ENCODE measurements around the gene GTPBP3. TPM values are rescaled to one million over a fixed set of nuclear protein-coding genes. Genes with fewer than 3 reads are reported as not detected.
A peak's percentile ranks its signal among the peaks of the same experiment; 100 is the strongest.

GTPBP3 gene
- total and polyA plus RNA-seq, 2 of the 13 experiments (the other 11 are each of a cell fraction or from before 2014, with no cell fraction given), result 17.5 to 30.0 TPM

GRCh38 chr19:17340871-17341357, 3.6 kb downstream of the GTPBP3 start (continued):
- TF ChIP-seq THAP9 (CRISPR knock-in tag; IDR thresholded peaks at IDR 0.05; ENCODE audit: borderline replicate concordance), result peak; percentile 45; the same call in 1 of the 2 replicates
- TF ChIP-seq AFF4 (CRISPR knock-in tag; IDR thresholded peaks at IDR 0.05), result no peak
- TF ChIP-seq CEBPG (CRISPR knock-in tag; IDR thresholded peaks at IDR 0.05), result peak; percentile 91
- no peak for TF ChIP-seq ZFP62 (CRISPR knock-in tag; IDR thresholded peaks at IDR 0.05)
- TF ChIP-seq ZNF329 (CRISPR knock-in tag; IDR thresholded peaks at IDR 0.05; ENCODE audit: low read depth), result no peak
- TF ChIP-seq TGIF2 (CRISPR knock-in tag; IDR thresholded peaks at IDR 0.05), result no peak
- TF ChIP-seq SAP130 (CRISPR knock-in tag; IDR thresholded peaks at IDR 0.05; ENCODE audit: low read depth), result peak; percentile 75
- peak; percentile 64 for TF ChIP-seq GMEB1 (CRISPR knock-in tag; IDR thresholded peaks at IDR 0.05; ENCODE audit: borderline replicate concordance)
- peak; percentile 98 for TF ChIP-seq ZNF687 (CRISPR knock-in tag; IDR thresholded peaks at IDR 0.05)
- no peak for TF ChIP-seq ETV6 (CRISPR knock-in tag; conservative IDR thresholded peaks at IDR 0.05)
- TF ChIP-seq RXRA (CRISPR knock-in tag; IDR thresholded peaks at IDR 0.05), result peak; percentile 67
- TF ChIP-seq CEBPB (IDR thresholded peaks at IDR 0.05; ENCODE audit: borderline replicate concordance, low read depth, low read length), result peak; percentile 94
- TF ChIP-seq FOXA1 (IDR thresholded peaks at IDR 0.05), result no peak
- no peak for TF ChIP-seq FOXA1 (CRISPR knock-in tag; IDR thresholded peaks at IDR 0.05)
- no peak for TF ChIP-seq PREB (CRISPR knock-in tag; IDR thresholded peaks at IDR 0.05)
- TF ChIP-seq ELF3 (CRISPR knock-in tag; IDR thresholded peaks at IDR 0.05), result peak; percentile 79
- TF ChIP-seq XRCC5 (optimal IDR thresholded peaks at IDR 0.05; ENCODE audit: low read length), result no peak
- no peak for TF ChIP-seq ZFP36L2 (CRISPR knock-in tag; IDR thresholded peaks at IDR 0.05)
